ENCODE results near the gene ZDHHC11B.
"Not testable (repeated sequence)": the region's sequence is repeated elsewhere in the genome, so short reads cannot be mapped to it uniquely, and the experiment has no call there.

GRCh38 chr5:834013-834412, 49.5 kb upstream of the ZDHHC11B start:
- TF ChIP-seq POLR2A, CTCF (IDR thresholded peaks at IDR 0.05): not testable (repeated sequence)

All from ovary (tissue), 3 donors.